ENCODE results near the gene PGAP6. TPM values are rescaled to one million over a fixed set of nuclear protein-coding genes. Genes with fewer than 3 reads are reported as not detected.
A peak's percentile ranks its signal among the peaks of the same experiment; 100 is the strongest.

Gene PGAP6
- total and polyA plus RNA-seq, 2 of the 13 experiments (the other 11 are each of a cell fraction or from before 2014, with no cell fraction given), result 52.7 to 136 TPM

- no peak for TF ChIP-seq ZNF407 (CRISPR knock-in tag; IDR thresholded peaks at IDR 0.05; ENCODE audit: not compliant biosample characterization)
- TF ChIP-seq ZFP91 (CRISPR knock-in tag; IDR thresholded peaks at IDR 0.05; ENCODE audit: borderline replicate concordance), result no peak
- TF ChIP-seq KDM6A (CRISPR knock-in tag; IDR thresholded peaks at IDR 0.05; ENCODE audit: low read depth), result no peak
- TF ChIP-seq E2F1 (CRISPR knock-in tag; IDR thresholded peaks at IDR 0.05), result 0 out of 2 replicates have a peak, but pooled peaks have one; percentile 45
- TF ChIP-seq AFF4 (CRISPR knock-in tag; IDR thresholded peaks at IDR 0.05), result no peak
- TF ChIP-seq THAP11 (CRISPR knock-in tag; IDR thresholded peaks at IDR 0.05), result 0 out of 2 replicates have a peak, but pooled peaks have one; percentile 9
- peak; percentile 69; the same call in 1 of the 2 replicates for TF ChIP-seq GATAD2A (CRISPR knock-in tag; IDR thresholded peaks at IDR 0.05)
- 0 out of 2 replicates have a peak, but pooled peaks have one; percentile 38 for TF ChIP-seq MXD3 (CRISPR knock-in tag; IDR thresholded peaks at IDR 0.05)
- no peak for TF ChIP-seq SYNCRIP (IDR thresholded peaks at IDR 0.05; ENCODE audit: insufficient read depth, low read depth, low read length)
- no peak for TF ChIP-seq ZNF44 (CRISPR knock-in tag; IDR thresholded peaks at IDR 0.05)
- 0 out of 2 replicates have a peak, but pooled peaks have one; percentile 66 for TF ChIP-seq MEIS2 (CRISPR knock-in tag; IDR thresholded peaks at IDR 0.05)
- TF ChIP-seq MBD4 (IDR thresholded peaks at IDR 0.05; ENCODE audit: borderline replicate concordance, low read length), result no peak
- no peak for TF ChIP-seq ETV6 (CRISPR knock-in tag; conservative IDR thresholded peaks at IDR 0.05)
Observed at GRCh38 chr16:396605-397004, 14.8 kb upstream of the PGAP6 start (continued).
